GM23338 (cell line): ENCODE data around the gene FOXD4L3. TPM values are rescaled to one million over a fixed set of nuclear protein-coding genes. Genes with fewer than 3 reads are reported as not detected.
A peak's percentile ranks its signal among the peaks of the same experiment; 100 is the strongest.
"Not testable (repeated sequence)": the region's sequence is repeated elsewhere in the genome, so short reads cannot be mapped to it uniquely, and the experiment has no call there.

ENCODE experiments used
- ATAC-seq: fragments of 200-7000 bp; cut with Tn5 transposase; 3 replicates; pipeline ENCODE4 v1.9.1; 2020
- DNase-seq: peaks from one replicate; pipeline ENCODE4 v3.0.0-alpha.2; 2015; ENCODE audit warnings: low spot score
- H2AFZ ChIP-seq: fragments of 200-600 bp; sonication (generic); 2 replicates; pipeline ENCODE4 v1.8.0; 2016; ENCODE audit warnings: antibody characterized with exemption, mild to moderate bottlenecking, moderate library complexity
- H3F3A ChIP-seq: fragments of 200-600 bp; sonication (generic); replicated peaks from 2 replicates; pipeline ENCODE4 v1.8.0; 2017; ENCODE audit warnings: antibody characterized with exemption, mixed run types, low read depth
- H3K27ac ChIP-seq: fragments of 200-600 bp; sonication (generic); 2 replicates; pipeline ENCODE4 v1.6.1; 2016; ENCODE audit warnings: low read depth
- H3K27me3 ChIP-seq: fragments of 200-600 bp; sonication (generic); 2 replicates; pipeline ENCODE4 v1.8.0; 2016; ENCODE audit warnings: mild to moderate bottlenecking, mixed run types, moderate library complexity; ENCODE audit not compliant: insufficient read depth
- H3K36me3 ChIP-seq: fragments of 200-600 bp; sonication (generic); 2 replicates; pipeline ENCODE4 v1.8.0; 2016; ENCODE audit warnings: mild to moderate bottlenecking; ENCODE audit not compliant: insufficient read depth
- H3K4me1 ChIP-seq: fragments of 200-600 bp; sonication (generic); 2 replicates; pipeline ENCODE4 v1.8.0; 2016; ENCODE audit warnings: mild to moderate bottlenecking, moderate library complexity; ENCODE audit not compliant: insufficient read depth
- H3K4me2 ChIP-seq: fragments of 200-600 bp; sonication (generic); 2 replicates; pipeline ENCODE4 v1.7.1; 2017; ENCODE audit warnings: mixed run types
- H3K4me3 ChIP-seq: fragments of 200-600 bp; sonication (generic); 2 replicates; pipeline ENCODE4 v1.6.1; 2016; ENCODE audit warnings: mixed run types
- H3K79me2 ChIP-seq: fragments of 200-600 bp; sonication (generic); replicated peaks from 2 replicates; pipeline ENCODE4 v1.8.0; 2017; ENCODE audit warnings: mild to moderate bottlenecking; ENCODE audit not compliant: insufficient read depth
- H3K9me2 ChIP-seq: fragments of 200-600 bp; sonication (generic); 2 replicates; pipeline ENCODE4 v1.8.0; 2017; ENCODE audit not compliant: insufficient read depth
- H4K20me1 ChIP-seq: fragments of 200-600 bp; sonication (generic); replicated peaks from 2 replicates; pipeline ENCODE4 v1.8.0; 2017; ENCODE audit warnings: mild to moderate bottlenecking; ENCODE audit not compliant: insufficient read depth
- H3K27ac Mint-ChIP-seq: 2 replicates; pipeline ENCODE4 v1.8.0; 2020; ENCODE audit warnings: inconsistent platforms, mild to moderate bottlenecking, moderate library complexity, mixed read lengths
- H3K27me3 Mint-ChIP-seq: 3 replicates; pipeline ENCODE4 v1.8.0; 2022; ENCODE audit warnings: low read depth, mild to moderate bottlenecking, moderate library complexity, mixed read lengths, inconsistent platforms; ENCODE audit not compliant: insufficient read depth, poor library complexity
- H3K36me3 Mint-ChIP-seq: 3 replicates; pipeline ENCODE4 v1.8.0; 2021; ENCODE audit warnings: low read depth, mild to moderate bottlenecking, inconsistent platforms, moderate library complexity, mixed read lengths
- H3K4me1 Mint-ChIP-seq: 3 replicates; pipeline ENCODE4 v1.8.0; 2020; ENCODE audit warnings: mild to moderate bottlenecking, inconsistent platforms, mixed read lengths
- H3K4me3 Mint-ChIP-seq: 3 replicates; pipeline ENCODE4 v1.8.0; 2021; ENCODE audit warnings: moderate library complexity, mild to moderate bottlenecking, inconsistent platforms, mixed read lengths
- H3K9me3 Mint-ChIP-seq: 3 replicates; pipeline ENCODE4 v1.8.0; 2020; ENCODE audit warnings: moderate library complexity, mild to moderate bottlenecking, inconsistent platforms, mixed read lengths
- EZH2 ChIP-seq: fragments of 200-600 bp; sonication (generic); IDR thresholded peaks from one replicate; pipeline ENCODE4 v1.8.0; 2017; ENCODE audit warnings: antibody characterized with exemption, mild to moderate bottlenecking, low read depth; ENCODE audit not compliant: unreplicated experiment
- EZH2phosphoT487 ChIP-seq: fragments of 200-600 bp; sonication (generic); IDR thresholded peaks from one replicate; pipeline ENCODE4 v1.8.1; 2018; ENCODE audit warnings: antibody characterized with exemption; ENCODE audit not compliant: unreplicated experiment
- long read RNA-seq: library from polyadenylated mRNA; unstranded; transcript quantifications from one replicate; pipeline ENCODE4 v2.0.0, GENCODE V29; 2020; ENCODE audit not compliant: unreplicated experiment
- polyA plus RNA-seq: library from polyadenylated mRNA; unstranded; fragments of >200 nt; fragmentation: Nextera tagmentation; extraction: Ambion mirVana; gene quantifications from 2 replicates; pipeline ENCODE4 v1.2.1, GENCODE V29; 2016
- total RNA-seq: library from RNA; depleted of rRNA; stranded (reverse); fragments of >200 nt; shearing (Covaris generic); gene quantifications from 2 replicates; pipeline ENCODE4 v1.2.3, GENCODE V29; 2014; rRNA removed

Gene FOXD4L3
- total RNA-seq (not detected in 2 replicates), polyA plus RNA-seq (not detected in 2 replicates)
- long read RNA-seq = 0 reads

- not testable (repeated sequence) for DNase-seq, H4K20me1 ChIP-seq, H3F3A ChIP-seq, H3K9me3 Mint-ChIP-seq, H3K4me1 ChIP-seq, H3K36me3 ChIP-seq, ATAC-seq, H2AFZ ChIP-seq, H3K4me1 Mint-ChIP-seq, H3K27ac Mint-ChIP-seq, H3K4me3 Mint-ChIP-seq, H3K9me2 ChIP-seq, H3K27ac ChIP-seq, H3K36me3 Mint-ChIP-seq, H3K79me2 ChIP-seq, H3K4me2 ChIP-seq, H3K4me3 ChIP-seq
- H3K27me3 ChIP-seq = peaks cover 40% of the 10 kb centered on the region
- peaks cover 17% of the 10 kb centered on the region for H3K27me3 Mint-ChIP-seq
- peak; percentile 55 for TF ChIP-seq EZH2
Measured at GRCh38 chr9:68302567-68302966, at the start of gene FOXD4L3. Gene FOXD4L3, plus strand, starts transcription at chr9:68302867. Its CDS starts 85 bp downstream, at chr9:68302952.

- H3F3A ChIP-seq, H3K27me3 ChIP-seq, H3K36me3 ChIP-seq, H2AFZ ChIP-seq, H4K20me1 ChIP-seq, H3K4me1 ChIP-seq, H3K79me2 ChIP-seq, H3K9me3 Mint-ChIP-seq, H3K36me3 Mint-ChIP-seq, ATAC-seq, H3K27ac Mint-ChIP-seq, H3K27me3 Mint-ChIP-seq, H3K27ac ChIP-seq, DNase-seq, H3K9me2 ChIP-seq, H3K4me1 Mint-ChIP-seq: not testable (repeated sequence)
- Histone ChIP-seq H3K4me2 (peak overlapping the region; percentile 51; the same call in 1 of the 2 replicates), H3K4me3 (peak overlapping the region; percentile 43)
- peak overlapping the region; percentile 56; the same call in 2 of the 3 replicates for H3K4me3 Mint-ChIP-seq
Measured at GRCh38 chr9:68281041-68281440, 21.6 kb upstream of the FOXD4L3 start.

GRCh38 chr9:68303771-68304170, 1.1 kb downstream of the FOXD4L3 start:
- peaks cover 20% of the 10 kb centered on the region for H3K27me3 Mint-ChIP-seq
- H3K4me3 Mint-ChIP-seq, H3K4me2 ChIP-seq, H3K4me1 Mint-ChIP-seq, H4K20me1 ChIP-seq, H3K79me2 ChIP-seq, DNase-seq, H3F3A ChIP-seq, H2AFZ ChIP-seq, H3K27ac ChIP-seq, H3K4me1 ChIP-seq, H3K4me3 ChIP-seq, H3K27ac Mint-ChIP-seq, H3K36me3 ChIP-seq, H3K9me2 ChIP-seq, H3K36me3 Mint-ChIP-seq, H3K9me3 Mint-ChIP-seq: not testable (repeated sequence)
- peaks cover 43% of the 10 kb centered on the region for H3K27me3 ChIP-seq
- ATAC-seq = peak; percentile 5; the same call in 1 of the 3 replicates

GRCh38 chr9:68304212-68304611, 1.5 kb downstream of the FOXD4L3 start:
- not testable (repeated sequence) for H3K4me2 ChIP-seq, ATAC-seq, H3K36me3 Mint-ChIP-seq, H3K36me3 ChIP-seq, H4K20me1 ChIP-seq, H3K27ac Mint-ChIP-seq, H3K4me3 ChIP-seq, H2AFZ ChIP-seq, H3F3A ChIP-seq, H3K4me3 Mint-ChIP-seq, H3K79me2 ChIP-seq, H3K4me1 Mint-ChIP-seq, H3K9me3 Mint-ChIP-seq, H3K4me1 ChIP-seq, H3K9me2 ChIP-seq, DNase-seq, H3K27ac ChIP-seq
- H3K27me3 ChIP-seq = peaks cover 43% of the 10 kb centered on the region
- H3K27me3 Mint-ChIP-seq = peaks cover 20% of the 10 kb centered on the region
- peak; percentile 89 for TF ChIP-seq EZH2
- peak; percentile 78 for TF ChIP-seq EZH2phosphoT487
